D721Med (cell line): ENCODE measurements around the gene RUNX2.

Experiments used
- DNase-seq: peaks from one replicate; pipeline ENCODE4 v3.0.0; 2011; ENCODE audit warnings: low spot score; ENCODE audit not compliant: insufficient read length
- FAIRE-seq: peaks from 2 replicates; lab custom pipeline; 2011; peaks lifted over from hg19 to GRCh38; lab: Jason Lieb, UNC
- CTCF ChIP-seq: IDR thresholded peaks from 2 replicates; pipeline ENCODE4 v1.5.1; 2012; ENCODE audit warnings: mild to moderate bottlenecking, control low read depth; ENCODE audit not compliant: insufficient read depth; ENCODE audit errors: missing control alignments

The RUNX2 gene

GRCh38 chr6:45491874-45492273, 163.7 kb downstream of the RUNX2 start:
- TF ChIP-seq CTCF: no peak
- DNase-seq: no peak
- FAIRE-seq: no peak

- TF ChIP-seq CTCF: no peak
- no peak for FAIRE-seq
Observed at GRCh38 chr6:45493761-45494160, 165.6 kb downstream of the RUNX2 start.

GRCh38 chr6:45494416-45495135, 166.4 kb downstream of the RUNX2 start:
- FAIRE-seq (no peak), DNase-seq (no peak)
- no peak for TF ChIP-seq CTCF

More at GRCh38 chr6:45493761-45494160, 165.6 kb downstream of the RUNX2 start:
- no peak for DNase-seq

- DNase-seq (no peak), FAIRE-seq (no peak)
- TF ChIP-seq CTCF: no peak
Observed at GRCh38 chr6:45495429-45496084, 167.4 kb downstream of the RUNX2 start.

- DNase-seq: no peak
- no peak for FAIRE-seq
- TF ChIP-seq CTCF: no peak
Observed at GRCh38 chr6:45496085-45496433, 167.9 kb downstream of the RUNX2 start.

- no peak for FAIRE-seq
- TF ChIP-seq CTCF: no peak
- no peak for DNase-seq
Observed at GRCh38 chr6:45498591-45498990, 170.5 kb downstream of the RUNX2 start.
